ENCODE data around the gene TUBGCP3. TPM values are rescaled to one million over a fixed set of nuclear protein-coding genes. Genes with fewer than 3 reads are reported as not detected.

TUBGCP3 gene
- total RNA-seq, 1 experiment from 2014 or later: 15.9 TPM

DNA sequence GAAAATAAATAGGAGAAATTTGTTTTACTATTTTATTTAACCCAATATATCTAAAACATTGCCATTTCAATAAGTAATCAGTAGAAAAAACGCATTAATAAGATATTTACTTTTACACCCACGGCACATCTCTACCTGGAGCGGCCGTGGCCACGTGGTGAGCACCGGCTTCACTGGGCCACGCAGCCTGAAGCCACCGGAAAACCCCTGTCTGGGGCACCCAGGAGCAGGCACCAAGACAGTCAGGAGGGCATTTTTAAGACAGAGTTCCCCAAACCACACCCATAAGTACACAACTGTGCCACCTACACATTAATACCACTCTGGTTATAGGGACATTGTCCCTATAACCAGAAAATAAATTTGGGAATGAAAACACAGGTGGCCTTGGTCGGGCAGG is 130.9 kb downstream of the TUBGCP3 start:
- DNase-seq (ENCODE audit: extremely low read depth, low read depth): no peak

DNA sequence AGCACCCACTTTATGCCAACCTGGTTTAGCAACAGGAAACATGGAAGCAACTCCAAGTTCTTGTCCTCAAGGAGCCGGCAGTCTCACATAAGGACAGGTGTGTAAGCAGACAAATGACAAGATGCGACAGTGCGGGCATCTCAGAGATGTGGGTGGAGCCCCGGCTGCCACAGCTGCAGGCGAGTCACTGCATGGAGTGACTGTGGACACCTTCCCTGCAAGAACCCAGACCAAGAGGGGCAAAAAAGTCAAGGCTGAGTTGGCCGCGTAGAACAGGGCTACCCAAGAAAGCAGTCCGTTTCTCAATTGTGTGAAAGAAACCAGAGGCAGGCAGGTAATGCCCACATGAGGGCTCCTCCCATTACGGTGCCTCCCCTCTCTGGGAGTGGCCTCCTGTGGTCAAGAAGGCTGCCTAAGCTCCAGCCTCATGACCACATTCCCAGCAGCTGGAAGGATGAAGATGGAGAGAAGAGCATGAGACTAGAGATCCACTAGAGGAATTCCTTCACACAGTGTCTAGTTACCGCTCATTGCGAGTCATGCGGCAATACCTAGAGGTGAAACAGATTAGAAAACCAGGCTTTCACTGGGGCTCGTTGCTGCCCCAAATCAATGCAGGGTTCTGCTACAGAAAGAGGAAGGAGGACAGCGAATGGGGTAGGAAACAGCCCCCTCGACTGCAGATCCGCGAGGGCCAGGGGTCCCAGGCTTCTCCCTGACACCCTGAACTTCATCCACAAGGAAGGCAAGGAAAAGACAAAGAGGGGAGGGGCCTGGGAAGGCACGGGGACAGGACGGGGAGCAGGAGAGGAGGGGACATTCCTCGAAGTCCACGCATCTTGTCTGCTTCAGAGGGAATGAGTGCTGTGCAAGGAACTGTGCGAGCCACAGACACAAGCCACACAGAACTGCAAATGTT is 131.6 kb downstream of the TUBGCP3 start:
- no peak for DNase-seq (ENCODE audit: extremely low read depth, low read depth)

DNA sequence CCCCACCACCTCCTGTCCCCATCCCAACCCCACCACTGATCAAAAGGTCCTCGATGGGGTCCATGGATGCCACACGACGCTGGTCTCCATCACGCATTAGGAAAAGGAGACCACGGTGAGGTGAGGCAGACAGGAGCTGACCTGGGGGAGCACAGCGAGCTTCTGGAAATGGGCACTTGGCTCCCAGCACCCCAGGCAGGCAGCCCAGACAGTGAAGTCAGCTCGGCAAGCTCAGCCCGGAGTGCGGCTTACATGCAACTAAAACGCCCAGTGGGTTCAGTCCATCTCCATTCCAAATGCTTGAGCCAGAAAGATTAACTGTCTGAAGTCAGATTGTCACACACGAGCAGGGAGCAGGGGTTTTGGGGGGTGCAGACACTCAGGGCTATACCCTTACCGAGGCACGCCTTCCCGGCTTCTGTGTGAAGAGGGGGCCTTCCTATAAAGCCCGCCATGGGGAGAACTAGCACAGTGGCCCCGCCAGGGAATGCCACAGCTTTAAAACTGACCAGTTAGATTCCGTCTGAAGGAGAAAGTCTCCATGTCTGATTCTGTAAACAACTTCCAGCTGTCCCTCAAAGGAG is 132.4 kb downstream of the TUBGCP3 start:
- no peak for DNase-seq (ENCODE audit: extremely low read depth, low read depth)

DNA sequence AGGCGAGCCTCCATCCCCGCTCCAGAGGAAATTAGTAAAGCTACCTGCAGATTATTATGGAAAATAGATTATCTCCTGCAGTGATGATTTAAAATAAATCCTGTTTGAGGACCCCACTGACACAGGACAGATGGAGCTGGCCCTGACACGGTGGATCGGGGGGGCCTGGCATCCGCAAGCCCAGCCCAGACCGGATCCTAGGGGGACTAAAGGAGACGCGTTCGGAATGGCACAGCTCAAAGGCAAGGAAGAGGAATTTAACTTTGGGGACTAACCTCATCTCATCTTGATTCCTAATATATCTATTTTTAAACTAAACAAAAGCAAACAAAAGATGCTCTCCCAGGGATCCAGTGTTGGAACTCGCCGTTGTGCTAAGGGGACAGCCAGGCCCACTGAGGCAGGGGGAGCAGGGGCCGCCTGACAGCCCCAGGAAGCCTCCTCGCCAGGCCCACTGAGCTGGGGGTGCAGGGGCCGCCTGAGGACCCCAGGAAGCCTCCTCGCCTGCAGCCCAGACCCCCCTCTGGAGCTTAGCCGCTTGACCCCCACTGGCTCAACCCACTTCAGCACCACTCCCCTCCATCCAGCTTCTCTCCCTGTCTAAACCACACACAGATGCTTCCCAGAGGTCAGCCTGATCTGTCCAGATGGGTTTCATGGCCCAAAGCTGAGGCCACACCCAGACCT is 133.2 kb downstream of the TUBGCP3 start:
- DNase-seq (ENCODE audit: extremely low read depth, low read depth): no peak

DNA sequence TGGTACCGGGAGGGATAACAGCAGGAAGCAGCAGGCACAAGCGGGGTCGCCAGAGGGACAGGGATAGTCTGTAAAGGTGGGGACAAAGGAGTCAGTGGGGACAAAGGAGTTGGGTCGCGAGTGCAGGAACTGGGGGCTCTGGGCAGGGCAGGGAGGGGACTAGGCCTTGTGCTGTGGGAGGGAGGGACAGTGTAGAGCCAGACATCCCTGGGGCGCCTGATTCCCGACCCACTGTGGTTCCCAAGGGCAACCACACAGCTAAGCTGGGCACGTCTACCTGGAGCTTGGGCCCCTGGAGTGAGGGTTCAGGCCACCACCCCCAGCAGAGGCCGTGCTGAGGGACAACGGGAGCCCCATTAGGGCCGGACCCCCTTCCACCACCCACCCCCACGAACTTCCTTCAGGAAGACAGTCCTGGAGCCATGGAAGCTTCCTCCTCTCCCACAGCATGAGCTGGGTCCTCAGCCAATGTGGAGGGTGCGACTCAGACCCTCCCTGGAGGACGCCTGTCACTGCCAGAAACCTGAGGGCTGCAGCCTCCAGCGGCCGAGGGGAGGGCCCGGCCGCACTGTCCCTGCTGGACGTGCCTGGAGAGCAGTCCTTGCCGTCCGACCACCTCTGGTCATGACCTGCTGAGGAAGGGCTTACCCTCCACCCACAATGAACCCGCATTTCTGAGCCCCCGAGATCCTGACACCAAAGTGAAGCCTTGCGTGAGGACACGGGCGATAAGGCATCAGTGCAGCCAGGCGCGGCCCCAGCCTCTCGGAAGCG is 133.9 kb downstream of the TUBGCP3 start:
- DNase-seq (ENCODE audit: extremely low read depth, low read depth): no peak

DNA sequence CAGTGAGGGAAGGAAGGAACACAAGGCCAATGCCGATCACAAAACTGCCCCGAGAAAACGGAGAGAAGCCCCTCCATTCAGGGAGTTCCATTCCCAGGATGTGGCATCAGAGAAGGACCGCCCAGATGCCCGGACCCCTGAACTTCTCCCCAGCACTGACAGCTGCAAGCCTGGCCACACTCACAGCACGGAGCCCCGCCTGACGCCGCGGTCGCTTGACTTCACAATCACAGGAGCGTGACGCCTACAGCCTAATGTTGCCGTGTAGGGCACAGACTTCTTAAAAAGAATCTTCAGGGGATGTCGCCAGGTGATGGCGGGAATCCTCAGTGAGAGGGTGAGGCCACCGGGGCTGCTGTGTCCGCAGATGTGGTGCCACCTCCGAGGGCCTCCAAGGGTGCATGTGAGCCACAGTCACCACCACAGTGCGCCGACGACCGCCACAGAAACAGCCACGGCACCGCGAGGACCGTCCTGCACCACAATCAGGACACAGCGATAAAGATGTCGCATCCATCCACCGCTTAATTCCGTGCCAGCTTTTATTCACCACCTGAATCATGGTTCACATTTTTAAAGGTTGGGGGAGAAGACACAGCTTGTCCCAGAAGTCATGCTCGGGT is 134.6 kb downstream of the TUBGCP3 start:
- DNase-seq (ENCODE audit: extremely low read depth, low read depth): no peak

DNA sequence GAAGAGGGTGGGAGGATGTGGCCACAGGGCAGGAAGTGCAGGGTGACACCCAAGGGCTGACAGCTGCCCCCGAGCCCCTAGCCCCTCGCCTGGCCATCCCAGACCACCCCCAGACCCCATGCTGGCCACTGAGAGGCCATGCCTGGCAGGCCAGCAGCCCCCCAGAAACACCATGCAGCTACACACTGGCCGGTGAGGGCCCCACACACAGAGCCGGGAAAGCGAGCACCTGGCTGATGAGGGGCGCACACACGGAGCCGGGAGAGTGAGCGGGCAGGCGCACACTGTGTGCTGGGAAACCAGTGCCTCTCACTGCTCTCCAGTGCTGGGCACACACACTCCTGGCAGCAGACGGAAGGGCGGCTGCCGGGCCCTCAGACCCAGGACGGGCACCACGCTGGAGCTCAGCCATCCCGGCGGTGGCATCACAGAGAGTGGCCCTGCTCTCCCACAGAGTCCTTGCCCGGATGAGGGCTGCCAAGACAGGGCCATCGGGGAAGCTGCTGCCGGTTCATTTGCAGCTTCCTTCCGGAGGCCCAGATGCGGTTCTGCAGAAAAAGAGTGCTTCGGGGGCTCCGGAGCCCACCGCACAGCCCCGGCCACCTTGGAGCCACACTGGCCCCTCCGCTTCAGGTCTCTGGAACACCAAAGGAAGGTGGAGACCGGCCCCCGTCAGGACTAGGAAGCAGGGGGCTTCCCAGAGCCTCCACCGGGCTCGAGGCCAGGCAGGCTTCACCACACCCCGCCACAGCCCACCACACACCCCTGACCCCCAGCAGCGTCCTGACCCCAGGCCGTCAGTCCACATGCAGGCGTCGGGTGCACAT is 135.4 kb downstream of the TUBGCP3 start:
- DNase-seq (ENCODE audit: extremely low read depth, low read depth): no peak

DNA sequence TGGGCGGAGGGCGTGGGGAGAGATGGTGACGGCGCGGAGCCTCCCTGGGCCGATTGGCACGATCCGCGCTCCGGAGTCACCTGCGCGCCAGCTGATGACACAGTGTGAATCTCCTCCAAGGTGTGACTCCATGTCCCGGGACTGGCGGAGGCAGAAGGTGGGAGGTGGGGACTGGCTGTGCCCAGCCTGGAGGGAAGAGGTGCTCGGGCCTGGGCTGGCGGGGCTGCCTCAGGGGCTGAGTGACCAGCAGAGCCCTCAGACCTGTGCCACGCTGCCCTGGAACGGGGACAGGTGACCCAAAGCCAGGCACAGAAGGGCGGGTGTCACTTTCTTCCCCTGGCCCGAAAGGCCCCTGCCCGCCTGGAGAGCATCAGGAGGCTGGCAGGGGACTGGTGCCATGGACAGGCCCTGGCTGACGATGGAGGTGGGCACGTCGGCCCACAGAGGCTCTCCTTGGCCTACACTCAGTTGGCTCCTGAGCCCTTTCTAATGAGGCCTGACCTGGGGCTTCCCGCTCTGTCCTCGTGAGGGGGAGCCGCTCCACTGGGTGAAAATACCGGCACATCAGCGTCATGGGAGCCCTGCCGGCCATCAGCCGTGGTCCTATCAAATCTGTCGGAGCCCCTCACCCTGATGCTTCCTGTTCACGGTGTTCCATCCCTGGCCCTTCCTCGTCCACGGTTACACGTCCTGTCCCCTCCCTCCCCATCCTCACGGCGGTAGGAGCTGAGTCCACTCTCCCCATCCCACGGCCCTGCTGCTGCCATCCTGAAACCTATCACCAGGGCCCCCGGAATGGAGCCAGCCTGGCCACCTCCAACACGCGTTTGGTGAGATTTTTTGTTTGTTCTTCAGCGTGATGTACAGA is 136.2 kb downstream of the TUBGCP3 start:
- DNase-seq (ENCODE audit: extremely low read depth, low read depth): no peak

DNA sequence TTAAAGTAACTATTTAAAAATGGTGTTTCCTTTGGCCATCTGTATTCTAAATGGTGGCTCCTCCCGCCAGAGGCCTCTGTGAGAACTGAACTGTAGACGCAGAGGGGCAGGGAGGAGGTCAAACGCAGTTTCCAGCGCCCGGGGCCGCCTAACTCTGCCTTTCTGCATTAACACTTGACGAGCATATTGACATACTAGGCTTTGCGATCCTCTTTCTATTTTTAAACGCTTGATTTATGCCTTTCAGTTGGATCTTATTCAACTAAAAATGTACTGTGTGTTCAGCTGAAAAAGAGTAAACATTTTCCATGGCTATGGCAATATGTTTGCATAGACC is 137.1 kb downstream of the TUBGCP3 start:
- DNase-seq (ENCODE audit: extremely low read depth, low read depth): no peak

DNA sequence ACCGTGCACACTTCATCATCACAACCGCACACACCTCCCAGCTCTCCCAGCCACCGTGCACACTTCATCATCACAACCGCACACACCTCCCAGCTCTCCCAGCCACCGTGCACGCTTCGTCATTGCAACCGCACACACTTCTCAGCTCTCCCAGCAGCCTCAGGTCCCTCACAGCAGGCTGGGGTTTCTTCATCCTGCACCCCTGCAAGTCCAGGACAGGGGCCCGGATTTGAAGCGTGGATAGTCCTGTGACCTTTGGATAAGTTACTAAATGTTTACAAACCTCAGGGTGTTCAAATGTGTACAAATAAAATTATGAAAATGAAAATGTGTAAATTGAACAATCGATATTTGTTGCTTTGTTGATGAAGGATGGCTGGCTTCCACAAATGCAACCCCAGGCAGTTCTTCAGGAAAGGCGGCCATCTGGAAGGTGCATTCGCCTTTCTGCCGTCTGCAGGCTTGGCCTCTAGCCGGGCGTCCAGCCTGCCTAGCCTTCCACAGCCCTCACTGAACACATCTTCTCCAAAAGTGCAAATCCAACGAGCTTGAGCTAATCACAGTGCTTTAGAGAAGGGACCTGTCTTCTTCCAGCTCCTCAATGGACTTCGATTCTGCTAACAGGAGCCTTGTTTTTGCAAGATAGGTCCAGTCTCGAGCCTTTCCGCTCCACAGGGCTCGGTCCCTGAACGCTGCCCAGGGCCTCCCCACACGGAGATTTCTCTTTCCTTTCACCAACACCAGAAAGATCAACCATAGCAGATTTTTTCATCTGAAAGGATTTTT is 137.6 kb downstream of the TUBGCP3 start:
- no peak for DNase-seq (ENCODE audit: extremely low read depth, low read depth)

DNA sequence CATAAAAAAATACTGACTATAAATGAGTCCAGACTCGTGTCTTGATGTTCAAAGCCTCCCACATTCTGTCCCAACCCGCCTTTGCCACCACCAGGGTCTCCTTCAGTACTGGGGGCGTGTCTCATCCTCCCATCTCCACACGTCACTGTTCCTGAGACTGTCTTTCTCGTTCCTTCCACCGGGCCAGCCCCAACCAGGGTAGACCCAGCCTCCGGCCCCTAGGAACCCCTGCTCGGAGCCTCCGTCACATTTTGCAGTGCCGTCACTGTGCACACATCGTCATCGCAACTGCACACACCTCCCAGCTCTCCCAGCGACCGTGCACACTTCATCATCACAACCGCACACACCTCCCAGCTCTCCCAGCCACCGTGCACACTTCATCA is 138.4 kb downstream of the TUBGCP3 start:
- no peak for DNase-seq (ENCODE audit: extremely low read depth, low read depth)

DNA sequence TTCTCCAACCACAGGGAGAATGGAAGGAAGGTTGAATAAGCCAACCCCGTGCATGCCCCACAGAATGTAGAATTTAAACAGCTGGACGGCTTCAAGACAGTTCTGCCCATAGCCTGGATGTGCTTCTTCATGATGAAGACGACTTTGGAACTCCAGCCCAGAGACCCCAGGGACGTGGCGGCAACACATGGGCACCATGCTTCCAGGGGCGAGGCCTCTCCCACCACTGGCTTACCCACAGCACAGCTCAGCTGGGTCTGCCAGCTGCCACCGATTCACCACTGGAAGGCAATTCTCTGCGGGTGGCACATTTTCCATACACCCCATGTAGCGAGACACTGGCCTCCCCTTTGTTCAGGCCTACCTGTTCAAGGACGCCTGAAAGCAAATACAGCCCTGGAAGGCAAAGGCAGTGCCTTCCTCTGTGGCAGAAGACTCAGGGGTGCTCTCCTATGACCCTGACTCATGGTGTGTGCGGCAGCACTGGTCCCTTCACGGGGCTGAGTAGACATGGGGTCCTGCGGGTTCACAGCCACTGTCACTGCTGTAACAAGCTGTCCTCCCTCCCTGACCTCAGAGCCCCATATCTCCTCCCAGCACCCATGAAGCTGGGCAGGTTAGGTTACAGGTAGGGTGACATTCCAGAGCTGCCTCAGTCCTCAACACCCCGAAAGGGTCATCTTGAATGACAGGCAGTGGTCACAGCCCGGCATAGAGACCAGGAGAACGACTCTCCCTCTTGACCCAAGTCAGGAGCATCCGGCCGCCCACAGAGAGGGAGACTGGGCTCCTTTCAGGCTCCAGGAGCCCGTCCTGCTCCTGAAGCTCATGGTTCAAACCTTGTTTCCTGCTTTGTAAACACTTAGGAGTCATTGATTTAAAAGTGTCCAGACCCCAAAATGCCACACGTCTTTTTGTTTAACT is 139.1 kb downstream of the TUBGCP3 start:
- no peak for DNase-seq (ENCODE audit: extremely low read depth, low read depth)

DNA sequence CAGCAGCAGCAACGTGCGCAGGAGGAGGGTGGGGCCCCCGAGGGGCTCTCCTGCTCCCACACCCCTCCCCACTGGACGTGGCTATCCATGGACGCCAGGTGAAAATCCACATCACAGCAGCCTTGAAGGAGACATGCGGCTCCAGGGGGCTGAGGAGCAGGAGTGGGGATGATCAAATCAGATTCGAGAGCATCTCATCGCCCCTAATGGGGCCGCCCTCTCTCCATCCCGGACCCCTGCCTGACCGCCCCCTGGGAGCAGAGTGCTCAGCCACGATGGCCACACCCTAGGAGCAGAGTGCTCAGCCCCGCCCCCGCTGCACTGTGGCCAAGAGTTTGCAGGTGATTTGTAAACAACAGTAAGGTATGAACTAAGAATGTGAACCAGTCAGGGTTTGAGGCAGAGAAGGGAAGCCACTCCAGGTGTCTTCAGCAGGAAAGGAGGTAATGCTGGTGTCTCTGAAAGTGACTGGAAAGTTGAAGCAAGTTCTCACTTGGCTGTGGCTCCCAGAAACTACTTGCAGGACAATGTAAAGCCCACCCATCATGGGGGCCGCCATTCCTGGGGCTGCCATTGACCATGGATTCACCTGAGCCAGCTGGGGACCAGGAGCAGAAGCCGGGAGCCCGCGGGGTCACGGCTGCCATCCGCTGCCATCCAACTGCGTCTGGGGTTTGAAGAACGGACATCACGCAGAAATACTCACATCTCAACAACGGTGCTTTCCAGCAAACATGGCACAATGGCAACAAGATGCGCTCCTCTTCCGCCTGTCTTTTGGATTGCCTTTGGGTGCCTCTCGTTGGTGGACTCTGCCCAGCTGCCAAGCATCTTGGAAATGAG is 140.0 kb downstream of the TUBGCP3 start:
- no peak for DNase-seq (ENCODE audit: extremely low read depth, low read depth)

DNA sequence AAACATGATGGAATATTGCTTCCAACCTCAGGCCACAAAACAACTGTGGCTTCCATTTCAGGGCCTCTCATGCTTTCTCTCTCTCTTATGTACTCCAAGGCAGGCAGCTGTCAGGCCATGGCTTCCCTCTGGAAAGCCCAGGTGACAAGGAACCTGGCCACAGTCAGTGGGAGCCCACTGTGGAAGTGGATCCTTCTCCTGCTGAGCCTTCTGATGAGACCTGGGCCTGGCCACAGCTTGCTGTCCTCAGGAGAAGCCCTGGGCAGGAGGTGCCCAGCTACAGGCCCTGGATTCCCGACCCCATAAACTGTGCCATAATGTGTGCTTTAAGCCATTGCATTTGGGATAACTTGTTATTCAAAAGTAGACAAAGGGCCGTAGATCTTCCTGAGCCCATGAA is 140.6 kb downstream of the TUBGCP3 start:
- DNase-seq (ENCODE audit: extremely low read depth, low read depth): no peak

DNA sequence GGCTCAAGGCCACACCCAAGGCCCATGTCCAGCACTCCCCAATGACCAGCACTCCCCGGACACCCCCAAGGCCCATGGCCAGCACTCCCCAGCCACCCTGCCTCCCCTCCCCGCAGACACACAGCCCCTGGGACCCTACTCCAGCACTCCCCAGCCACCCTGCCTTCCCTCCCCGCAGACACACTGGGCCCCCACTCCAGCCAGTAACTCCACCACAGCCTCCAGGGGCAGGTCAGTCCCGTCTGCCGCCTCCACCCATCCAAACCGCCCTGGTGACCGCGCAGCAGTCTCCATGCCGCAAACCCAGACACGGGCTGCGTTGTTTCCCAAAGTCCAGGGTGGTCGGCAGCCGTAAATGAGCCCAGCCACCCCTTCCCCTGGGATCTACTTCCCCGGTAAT is 141.1 kb downstream of the TUBGCP3 start:
- no peak for DNase-seq (ENCODE audit: extremely low read depth, low read depth)

DNA sequence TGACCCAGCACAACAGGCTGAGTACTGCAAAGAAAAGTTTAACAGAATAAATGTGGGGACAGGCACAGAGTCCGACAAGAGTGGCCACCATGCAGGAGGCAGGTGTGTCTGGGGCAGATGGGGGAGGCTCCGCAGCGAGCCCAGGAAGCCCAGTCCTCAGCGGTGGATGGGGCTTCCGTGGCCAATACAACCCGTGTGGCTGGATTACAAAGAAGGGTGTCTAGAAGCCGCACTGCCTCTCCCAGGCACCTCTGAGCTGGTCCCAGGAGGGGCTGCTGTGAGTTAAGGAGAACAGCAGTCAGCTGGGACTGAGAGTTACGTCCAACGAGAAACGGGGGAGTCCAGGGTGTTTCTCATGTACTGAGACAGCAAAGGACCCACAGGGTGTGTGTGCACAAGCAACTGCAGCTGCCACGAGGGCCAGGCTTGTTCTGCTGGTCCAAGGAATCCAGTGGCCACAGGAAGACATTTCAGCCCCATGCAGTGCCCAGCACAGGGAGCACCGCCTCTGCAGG is 141.5 kb downstream of the TUBGCP3 start:
- no peak for DNase-seq (ENCODE audit: extremely low read depth, low read depth)

All from NCI-H460 (cell line).